Muscle layer of duodenum (tissue), 2 donors: ENCODE data around the gene ANKS1B.

Experiments
- H3K27ac ChIP-seq: one replicate; pipeline ENCODE4 v1.7.0; 2013; ENCODE audit warnings: mild to moderate bottlenecking, low read length
- H3K27me3 ChIP-seq: one replicate; pipeline ENCODE4 v1.7.0; 2013; ENCODE audit warnings: low read depth, mild to moderate bottlenecking, control low read depth, low read length
- H3K36me3 ChIP-seq, 2 donors: one replicate each; pipeline ENCODE4 v1.7.0; 2013; ENCODE audit warnings: low read length in 2 of 2, control low read depth in 1 of 2, mild to moderate bottlenecking in 1 of 2; ENCODE audit not compliant: insufficient read depth in 2 of 2, control insufficient read depth in 1 of 2
- H3K4me1 ChIP-seq, 2 donors: one replicate each; pipeline ENCODE4 v1.7.0; 2013; ENCODE audit warnings: low read length in 2 of 2, mild to moderate bottlenecking in 2 of 2, control low read depth in 1 of 2, moderate library complexity in 1 of 2; ENCODE audit not compliant: insufficient read depth in 2 of 2, control insufficient read depth in 1 of 2
- H3K4me3 ChIP-seq, 2 donors: one replicate each; pipeline ENCODE4 v1.7.0; 2013; ENCODE audit warnings: low read length in 2 of 2, low read depth in 1 of 2, mild to moderate bottlenecking in 1 of 2
- H3K9me3 ChIP-seq, 2 donors: one replicate each; pipeline ENCODE4 v1.7.0; 2013; ENCODE audit warnings: low read length in 2 of 2, control low read depth in 1 of 2, mild to moderate bottlenecking in 1 of 2; ENCODE audit not compliant: control insufficient read depth in 1 of 2
- donor health status: healthy.

The ANKS1B gene

DNA sequence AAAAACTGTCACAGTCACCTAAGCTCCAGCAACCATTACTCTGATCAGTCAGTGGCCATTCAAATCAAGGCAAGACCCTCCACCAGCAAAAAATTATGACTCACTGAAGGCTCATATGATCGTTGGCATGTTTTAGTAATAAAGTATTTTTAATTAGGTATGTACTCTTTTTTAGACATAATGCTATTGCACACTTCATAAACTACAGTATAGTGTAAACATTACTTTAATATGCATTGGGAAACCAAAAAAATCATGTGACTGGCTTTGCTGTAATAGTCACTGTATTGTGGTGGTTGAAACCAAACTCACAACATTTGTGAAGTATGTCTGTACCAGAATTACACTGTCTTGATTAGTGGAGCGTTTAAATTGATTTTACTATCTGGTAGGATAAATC lies 471.7 kb downstream of the ANKS1B start:
- H3K4me3 ChIP-seq, result no peak overlapping the region
- peaks cover 0 to 9% of the 10 kb centered on the region in 2 donors for H3K9me3 ChIP-seq
- H3K27ac ChIP-seq, result no peak overlapping the region

DNA sequence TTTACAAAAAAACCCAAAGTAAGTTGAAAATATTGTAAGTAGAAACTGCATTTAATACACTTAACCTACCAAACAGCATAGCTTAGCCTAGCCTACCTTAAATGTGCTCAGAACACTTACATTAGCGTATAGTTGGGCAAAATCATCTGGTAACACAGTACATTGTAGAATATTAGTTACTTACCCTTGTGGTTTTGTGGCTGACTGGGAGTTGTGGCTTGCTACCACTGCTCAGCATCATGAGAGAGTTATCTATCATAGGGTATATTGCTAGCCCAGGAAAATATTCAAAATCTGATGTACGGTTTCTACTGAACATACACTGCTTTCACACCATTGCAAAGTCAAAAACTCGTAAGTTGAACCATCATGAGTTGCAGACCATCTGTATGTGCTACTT lies 478.9 kb downstream of the ANKS1B start:
- H3K27me3 ChIP-seq, result no peaks in the 10 kb centered on the region
- no peak overlapping the region for H3K27ac ChIP-seq
- H3K4me1 ChIP-seq, result no peaks in the 10 kb centered on the region
- peaks cover 0 to 9% of the 10 kb centered on the region in 2 donors for H3K36me3 ChIP-seq
- peaks cover 0 to 7% of the 10 kb centered on the region in 2 donors for H3K9me3 ChIP-seq
- H3K4me3 ChIP-seq, result no peak overlapping the region

More for the DNA sequence above, 471.7 kb downstream of the ANKS1B start:
- Histone ChIP-seq H3K36me3 (no peaks in the 10 kb centered on the region), H3K27me3 (no peaks in the 10 kb centered on the region), H3K4me1 (no peaks in the 10 kb centered on the region)

DNA sequence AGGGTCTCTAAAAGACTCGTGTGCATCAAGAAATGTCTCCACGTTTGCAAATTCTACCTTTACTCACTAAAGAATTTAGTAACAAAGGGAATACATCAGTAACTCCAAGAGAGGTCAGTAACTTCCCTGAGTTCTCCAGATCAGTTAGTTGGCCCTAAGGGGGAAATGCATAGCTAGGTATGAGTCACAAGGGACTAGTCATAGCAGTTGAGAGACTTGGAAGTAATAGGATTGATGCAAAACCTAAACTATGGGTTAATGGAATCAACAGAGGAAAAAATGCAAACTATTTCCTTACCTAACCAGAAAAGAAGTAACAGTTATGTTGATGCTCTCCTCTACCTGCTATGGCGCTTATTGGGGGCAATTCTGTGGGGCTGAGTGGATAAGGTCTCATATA lies 486.0 kb downstream of the ANKS1B start:
- peaks cover 0 to 4% of the 10 kb centered on the region in 2 donors for H3K36me3 ChIP-seq
- H3K9me3 ChIP-seq, result no peaks in the 10 kb centered on the region
- no peaks in the 10 kb centered on the region for H3K4me1 ChIP-seq
- H3K27ac ChIP-seq, result no peak overlapping the region
- H3K27me3 ChIP-seq, result no peaks in the 10 kb centered on the region
- no peak overlapping the region for H3K4me3 ChIP-seq

DNA sequence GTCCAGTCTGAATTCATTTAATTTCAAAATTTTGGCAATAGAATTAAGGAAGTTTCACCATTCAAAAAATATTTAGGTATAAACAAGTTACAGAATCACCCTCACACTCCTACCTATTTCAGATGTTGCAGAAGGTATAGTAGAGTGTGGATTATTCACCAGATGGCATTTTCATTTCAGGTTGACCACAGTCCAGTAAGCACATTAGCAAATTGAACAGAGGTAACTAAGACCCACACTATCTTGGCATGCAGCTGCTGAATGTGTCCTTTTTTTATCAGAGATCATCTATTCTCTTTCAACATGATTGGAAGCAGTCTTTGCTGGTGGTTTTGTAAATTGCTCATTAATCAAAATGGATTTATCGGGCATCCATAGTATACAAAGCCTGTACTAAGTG lies 488.9 kb downstream of the ANKS1B start:
- Histone ChIP-seq H3K36me3 (no peaks in the 10 kb centered on the region), H3K9me3 (no peaks in the 10 kb centered on the region), H3K4me3 (no peak overlapping the region), H3K27ac (no peak overlapping the region), H3K4me1 (no peaks in the 10 kb centered on the region), H3K27me3 (no peaks in the 10 kb centered on the region)

DNA sequence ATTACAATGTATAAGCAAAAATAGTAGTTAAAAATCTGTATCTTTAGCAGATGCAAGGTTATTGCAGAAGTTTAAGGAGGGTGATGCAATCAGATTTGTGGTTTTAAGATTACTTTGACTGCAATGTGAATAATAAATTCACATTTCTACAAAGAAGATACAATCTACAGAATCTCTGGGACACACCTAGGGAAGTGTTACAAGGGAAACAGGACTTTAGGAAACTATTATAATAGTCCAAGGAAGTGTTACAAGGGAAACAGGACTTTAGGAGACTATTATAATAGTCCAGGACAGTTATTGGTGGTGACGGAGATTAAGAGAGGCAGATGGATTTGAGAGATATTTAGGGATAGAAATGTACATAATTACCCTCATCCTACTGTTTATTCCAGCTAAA lies 491.5 kb downstream of the ANKS1B start:
- no peak overlapping the region for H3K4me3 ChIP-seq
- H3K36me3 ChIP-seq, result no peaks in the 10 kb centered on the region
- H3K27ac ChIP-seq, result no peak overlapping the region
- H3K9me3 ChIP-seq, result no peaks in the 10 kb centered on the region
- H3K4me1 ChIP-seq, result no peaks in the 10 kb centered on the region
- H3K27me3 ChIP-seq, result no peaks in the 10 kb centered on the region

DNA sequence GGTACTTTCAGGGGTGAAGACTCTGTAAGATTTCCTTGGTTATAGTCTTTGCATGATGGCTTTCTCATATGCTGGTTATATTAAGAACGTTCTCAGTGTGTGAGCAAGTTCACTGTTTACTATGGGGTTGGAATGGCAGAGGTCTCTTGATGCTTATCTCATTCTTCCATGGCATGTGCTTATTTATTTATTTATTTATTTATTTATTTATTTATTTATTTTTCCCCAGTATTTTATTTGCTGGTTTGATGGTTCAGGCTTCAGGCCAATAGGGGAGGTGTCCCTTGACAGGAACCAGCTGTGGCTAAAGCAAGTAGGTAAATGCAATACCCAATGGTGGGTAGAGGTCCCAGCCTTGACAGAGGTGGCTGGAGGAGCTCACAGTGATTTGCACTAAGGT lies 498.5 kb downstream of the ANKS1B start:
- Histone ChIP-seq H3K27ac (no peak overlapping the region), H3K4me3 (no peak overlapping the region), H3K4me1 (no peaks in the 10 kb centered on the region), H3K36me3 (no peaks in the 10 kb centered on the region), H3K9me3 (peaks cover 0 to 8% of the 10 kb centered on the region in 2 donors), H3K27me3 (no peaks in the 10 kb centered on the region)

DNA sequence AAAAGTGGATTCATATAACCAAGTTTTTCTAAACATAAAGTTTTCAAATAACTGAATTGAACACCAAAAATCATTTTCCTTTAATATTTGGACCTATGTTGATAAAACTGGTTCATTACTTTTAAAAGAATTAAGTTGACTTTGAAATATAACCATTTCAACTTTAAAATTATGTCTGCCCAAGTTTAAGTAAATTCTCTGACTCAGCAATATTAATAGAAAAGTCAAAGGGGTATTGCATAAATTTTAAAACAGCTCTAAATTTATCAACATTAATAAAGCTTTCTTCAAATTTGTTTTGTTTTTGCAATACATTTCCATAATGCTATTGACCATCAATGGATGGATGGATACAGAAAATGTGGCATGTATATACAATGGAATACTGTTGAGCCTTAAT lies 505.6 kb downstream of the ANKS1B start:
- H3K4me3 ChIP-seq, result no peak overlapping the region
- no peaks in the 10 kb centered on the region for H3K4me1 ChIP-seq
- no peak overlapping the region for H3K27ac ChIP-seq
- no peaks in the 10 kb centered on the region for H3K36me3 ChIP-seq
- H3K27me3 ChIP-seq, result no peaks in the 10 kb centered on the region
- peaks cover 0 to 5% of the 10 kb centered on the region in 2 donors for H3K9me3 ChIP-seq

DNA sequence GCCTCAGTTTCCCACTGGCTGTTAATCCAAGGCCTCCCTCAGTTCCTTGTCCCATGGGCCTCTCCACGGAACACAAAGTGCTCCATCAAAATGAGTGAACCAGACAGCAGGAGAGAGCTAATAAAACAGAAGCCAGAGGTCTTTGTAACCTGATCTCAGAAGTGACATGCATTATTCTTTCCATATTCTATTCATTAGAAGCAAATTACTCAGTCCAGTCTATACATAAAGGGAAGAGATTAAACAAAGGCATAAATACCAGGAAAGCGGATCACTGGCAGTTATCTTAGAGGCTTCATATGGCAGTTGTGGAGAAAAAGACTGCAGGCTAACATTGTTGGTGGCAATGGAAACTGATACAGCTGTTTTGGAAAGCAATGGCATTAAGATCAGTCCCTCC lies 507.8 kb downstream of the ANKS1B start:
- no peaks in the 10 kb centered on the region for H3K27me3 ChIP-seq
- peaks cover 0 to 5% of the 10 kb centered on the region in 2 donors for H3K9me3 ChIP-seq

DNA sequence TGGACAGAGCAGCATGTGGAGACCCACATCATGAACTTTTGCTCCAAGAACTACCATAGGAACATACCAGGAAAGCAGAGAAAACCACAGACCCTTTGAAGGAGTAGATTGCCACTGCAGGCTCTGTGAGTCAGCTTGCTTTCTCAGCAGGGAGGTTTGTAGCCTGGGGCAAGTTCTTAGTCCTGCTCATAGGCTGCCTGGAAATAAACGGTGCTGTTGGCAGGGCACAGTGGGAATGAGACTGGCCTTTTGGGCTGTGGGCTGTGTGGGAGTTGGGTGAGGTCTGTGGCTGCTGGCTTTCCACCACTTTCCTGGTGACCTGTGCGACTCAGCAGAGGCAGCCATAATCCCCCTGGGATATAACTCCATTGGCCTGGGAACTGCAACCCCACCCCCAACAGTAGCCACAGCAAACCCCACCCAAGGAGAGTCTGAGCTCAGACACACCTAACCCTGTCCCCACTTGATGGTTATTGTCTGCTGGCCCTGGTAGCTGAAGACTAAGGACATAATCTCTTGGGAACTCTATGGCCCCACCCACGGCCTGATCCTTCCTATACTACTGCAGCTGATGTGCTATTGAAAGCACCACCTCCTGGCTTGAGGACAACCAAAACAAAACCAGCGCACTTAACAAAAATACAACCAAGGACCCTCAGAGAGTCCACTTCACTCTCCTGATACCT lies 529.2 kb downstream of the ANKS1B start:
- Histone ChIP-seq H3K4me1 (peaks cover 0 to 4% of the 10 kb centered on the region in 2 donors), H3K36me3 (no peaks in the 10 kb centered on the region), H3K27me3 (no peaks in the 10 kb centered on the region), H3K4me3 (no peak overlapping the region), H3K27ac (no peak overlapping the region), H3K9me3 (peaks cover 0 to 5% of the 10 kb centered on the region in 2 donors)

More for the DNA sequence above, 507.8 kb downstream of the ANKS1B start:
- Histone ChIP-seq H3K36me3 (no peaks in the 10 kb centered on the region), H3K27ac (no peak overlapping the region), H3K4me3 (no peak overlapping the region), H3K4me1 (no peaks in the 10 kb centered on the region)

DNA sequence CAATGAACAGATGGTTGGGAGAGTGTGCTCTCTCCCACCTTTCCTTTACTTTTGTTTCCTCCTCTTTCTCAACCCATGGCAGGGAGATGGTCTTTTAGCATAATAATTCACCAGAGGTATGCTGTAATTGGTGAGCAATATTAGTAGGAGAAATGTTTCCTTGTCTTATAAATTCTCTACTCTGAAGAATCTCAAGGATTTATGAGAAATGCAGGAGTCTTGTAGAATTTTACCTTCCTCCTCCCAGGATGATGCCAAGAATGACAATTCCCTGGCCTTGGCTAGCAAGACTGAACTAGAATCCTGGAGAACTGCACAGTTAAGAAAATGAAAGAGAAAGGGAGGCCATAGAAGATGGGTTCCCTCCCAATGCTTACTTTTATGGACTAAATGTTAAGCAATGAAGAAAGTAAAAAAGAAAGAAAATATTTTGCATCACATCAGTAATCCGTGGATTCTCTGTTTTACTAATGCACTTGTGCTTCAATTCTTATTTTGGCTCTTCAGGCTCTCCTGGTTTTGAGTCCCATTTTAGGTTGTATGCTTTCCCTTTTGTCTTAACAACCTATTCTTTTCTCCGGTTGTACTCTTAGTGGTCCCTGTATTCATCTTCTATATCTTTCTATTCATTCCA lies 530.1 kb downstream of the ANKS1B start:
- Histone ChIP-seq H3K9me3 (peaks cover 0 to 5% of the 10 kb centered on the region in 2 donors), H3K4me1 (peaks cover 0 to 4% of the 10 kb centered on the region in 2 donors), H3K4me3 (no peak overlapping the region), H3K27me3 (no peaks in the 10 kb centered on the region), H3K36me3 (no peaks in the 10 kb centered on the region), H3K27ac (no peak overlapping the region)

DNA sequence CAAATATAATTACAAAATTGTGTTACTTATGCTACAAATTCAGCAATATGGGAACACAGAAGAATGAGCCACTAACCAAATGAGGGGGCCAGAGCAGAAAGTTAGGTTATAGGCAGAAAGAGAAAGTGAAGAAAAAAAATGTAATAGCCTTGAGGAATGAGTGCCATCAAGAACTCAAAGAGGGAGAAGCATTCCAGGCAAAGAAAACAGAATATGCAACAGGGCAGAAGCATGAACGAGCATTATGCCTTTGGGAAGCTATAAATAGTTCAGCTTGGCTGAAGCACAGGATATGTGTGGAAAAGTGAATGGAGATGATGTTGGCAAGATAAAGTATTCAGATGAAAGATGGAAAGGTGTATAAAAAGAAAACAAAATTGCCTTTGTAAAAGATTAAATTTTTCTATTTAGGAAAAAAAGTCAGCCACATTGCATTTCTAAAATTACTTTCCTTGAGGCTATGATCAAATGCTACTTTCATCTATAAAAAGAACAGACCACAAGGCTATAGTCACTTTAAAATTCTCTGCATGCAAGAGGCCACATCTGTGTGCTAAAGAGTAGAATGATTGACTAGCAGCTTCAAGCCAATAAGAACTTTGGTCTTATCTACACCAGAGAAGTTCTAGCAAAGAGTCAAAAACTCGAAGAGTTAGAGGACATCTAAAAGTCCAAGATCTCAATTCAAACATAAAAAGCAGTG lies 530.7 kb downstream of the ANKS1B start:
- H3K27me3 ChIP-seq, result no peaks in the 10 kb centered on the region
- no peak overlapping the region for H3K27ac ChIP-seq
- peak overlapping the region in 1 of 2 donors; percentile 28 for H3K4me3 ChIP-seq
- no peaks in the 10 kb centered on the region for H3K36me3 ChIP-seq
- peaks cover 0 to 1% of the 10 kb centered on the region in 2 donors for H3K9me3 ChIP-seq
- peaks cover 0 to 4% of the 10 kb centered on the region in 2 donors for H3K4me1 ChIP-seq
